Measurements from ENCODE around the gene MARCKSL1. TPM values are rescaled to one million over a fixed set of nuclear protein-coding genes. Genes with fewer than 3 reads are reported as not detected.

Gene MARCKSL1
- total RNA-seq, 4 donors from 2014 or later, result 0.75 to 2.6 (median 1.5) TPM

DNA sequence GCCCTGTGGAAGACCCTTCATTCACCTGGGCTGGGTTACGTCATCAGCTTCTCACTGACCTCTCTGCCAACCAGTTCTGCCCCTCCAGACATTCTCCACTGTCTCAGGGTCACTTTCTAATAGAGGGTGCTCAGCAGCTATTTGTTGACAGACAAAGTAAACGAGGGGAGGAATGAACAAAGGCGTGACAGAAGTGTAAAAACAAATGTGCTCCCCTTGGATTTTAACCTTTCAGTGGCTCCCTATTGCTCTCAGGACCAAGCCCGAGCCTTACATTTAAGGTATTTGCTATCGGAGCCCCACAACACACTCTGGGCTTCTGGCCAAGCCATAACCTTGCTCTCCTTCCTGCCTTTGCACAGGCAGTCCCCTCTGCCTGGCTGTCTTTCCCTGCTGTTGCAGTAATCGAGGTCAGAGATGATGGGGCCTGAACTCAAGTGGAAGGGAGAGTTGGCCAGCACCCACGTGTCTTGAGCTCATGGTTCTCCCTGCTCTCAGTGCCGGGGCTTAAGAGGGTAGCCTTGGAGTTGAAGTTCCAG lies 9.3 kb upstream of the MARCKSL1 start:
- intact Hi-C loops (cut with DNase I; ENCODE audit: low total_unique reads), result no loop called here
- no peak for ATAC-seq
- no peak for DNase-seq
- H3K4me1 ChIP-seq, result peaks cover 0 to 3% of the 10 kb centered on the region in 2 donors
- no peak overlapping the region for H3K27ac ChIP-seq
- no peaks in the 10 kb centered on the region for H3K9me3 ChIP-seq
- no peak overlapping the region for H3K4me3 ChIP-seq
- in situ Hi-C loops (cut with MboI; ENCODE audit: low sequenced_read_pairs in 4 of 4), result no loop called here
- TF ChIP-seq, protein P1, sequence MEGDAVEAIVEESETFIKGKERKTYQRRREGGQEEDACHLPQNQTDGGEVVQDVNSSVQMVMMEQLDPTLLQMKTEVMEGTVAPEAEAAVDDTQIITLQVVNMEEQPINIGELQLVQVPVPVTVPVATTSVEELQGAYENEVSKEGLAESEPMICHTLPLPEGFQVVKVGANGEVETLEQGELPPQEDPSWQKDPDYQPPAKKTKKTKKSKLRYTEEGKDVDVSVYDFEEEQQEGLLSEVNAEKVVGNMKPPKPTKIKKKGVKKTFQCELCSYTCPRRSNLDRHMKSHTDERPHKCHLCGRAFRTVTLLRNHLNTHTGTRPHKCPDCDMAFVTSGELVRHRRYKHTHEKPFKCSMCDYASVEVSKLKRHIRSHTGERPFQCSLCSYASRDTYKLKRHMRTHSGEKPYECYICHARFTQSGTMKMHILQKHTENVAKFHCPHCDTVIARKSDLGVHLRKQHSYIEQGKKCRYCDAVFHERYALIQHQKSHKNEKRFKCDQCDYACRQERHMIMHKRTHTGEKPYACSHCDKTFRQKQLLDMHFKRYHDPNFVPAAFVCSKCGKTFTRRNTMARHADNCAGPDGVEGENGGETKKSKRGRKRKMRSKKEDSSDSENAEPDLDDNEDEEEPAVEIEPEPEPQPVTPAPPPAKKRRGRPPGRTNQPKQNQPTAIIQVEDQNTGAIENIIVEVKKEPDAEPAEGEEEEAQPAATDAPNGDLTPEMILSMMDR (IDR thresholded peaks at IDR 0.05 in 4 of 5, conservative IDR thresholded peaks at IDR 0.05 in 1 of 5), result no peak
- TF ChIP-seq POLR2A (IDR thresholded peaks at IDR 0.05), result no peak
- no peaks in the 10 kb centered on the region for H3K27me3 ChIP-seq
- H3K36me3 ChIP-seq, result no peaks in the 10 kb centered on the region

- TF ChIP-seq, protein P1 (IDR thresholded peaks at IDR 0.05 in 4 of 5, conservative IDR thresholded peaks at IDR 0.05 in 1 of 5), result no peak
- no peak for TF ChIP-seq POLR2A (IDR thresholded peaks at IDR 0.05)
- ATAC-seq (no peak), DNase-seq (no peak)
- Histone ChIP-seq H3K27me3 (no peaks in the 10 kb centered on the region), H3K4me3 (no peak overlapping the region), H3K36me3 (no peaks in the 10 kb centered on the region), H3K9me3 (no peaks in the 10 kb centered on the region), H3K27ac (no peak overlapping the region), H3K4me1 (peaks cover 0 to 3% of the 10 kb centered on the region in 2 donors)
- in situ Hi-C loops (cut with MboI; ENCODE audit: low sequenced_read_pairs in 4 of 4) (no loop called here), intact Hi-C loops (cut with DNase I; ENCODE audit: low total_unique reads) (no loop called here)
Observed at GRCh38 chr1:32342704-32343103, 6.7 kb upstream of the MARCKSL1 start.

- Histone ChIP-seq H3K4me3 (no peak overlapping the region), H3K9me3 (no peaks in the 10 kb centered on the region), H3K27ac (no peak overlapping the region), H3K36me3 (no peaks in the 10 kb centered on the region), H3K4me1 (peaks cover 0 to 4% of the 10 kb centered on the region in 2 donors), H3K27me3 (no peaks in the 10 kb centered on the region)
- in situ Hi-C loops (cut with MboI; ENCODE audit: low sequenced_read_pairs in 4 of 4) (no loop called here), intact Hi-C loops (cut with DNase I; ENCODE audit: low total_unique reads) (no loop called here)
- TF ChIP-seq, protein P1 (IDR thresholded peaks at IDR 0.05 in 4 of 5, conservative IDR thresholded peaks at IDR 0.05 in 1 of 5), result no peak
- TF ChIP-seq POLR2A (IDR thresholded peaks at IDR 0.05), result no peak
- DNase-seq (no peak), ATAC-seq (no peak)
Observed at GRCh38 chr1:32341971-32342370, 5.9 kb upstream of the MARCKSL1 start.

DNA sequence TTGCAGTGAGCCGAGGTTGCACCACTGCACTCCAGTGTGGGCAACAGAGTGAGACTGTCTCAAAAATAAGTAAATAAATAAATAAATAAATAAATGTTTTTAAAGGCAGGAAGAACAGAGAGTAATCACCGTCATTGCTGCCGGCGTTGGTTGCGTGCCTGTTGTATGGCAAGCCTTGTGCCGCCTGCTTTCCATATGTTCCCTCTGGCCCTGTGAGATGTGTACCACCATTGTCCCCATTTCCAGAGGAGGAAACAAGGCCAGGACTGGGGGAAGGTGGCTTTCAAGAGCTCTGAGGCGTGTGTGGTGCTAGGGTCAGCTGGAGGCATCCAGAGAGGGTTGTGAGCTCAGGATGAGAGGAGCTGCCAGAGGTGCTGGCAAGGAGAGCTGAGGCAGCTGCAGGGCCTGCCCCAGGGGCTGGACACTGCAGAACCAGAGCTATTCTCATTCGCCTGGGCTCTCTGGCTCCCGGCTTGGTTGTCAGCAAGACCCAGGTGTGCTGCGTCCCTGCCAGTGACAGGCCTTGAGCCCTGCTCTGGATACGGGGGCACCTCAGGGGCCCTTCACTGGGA lies 5.2 kb upstream of the MARCKSL1 start:
- TF ChIP-seq, protein P1 (IDR thresholded peaks at IDR 0.05 in 4 of 5, conservative IDR thresholded peaks at IDR 0.05 in 1 of 5), result no peak
- TF ChIP-seq POLR2A (IDR thresholded peaks at IDR 0.05), result no peak
- Histone ChIP-seq H3K4me3 (no peak overlapping the region), H3K27ac (no peak overlapping the region), H3K9me3 (no peaks in the 10 kb centered on the region), H3K27me3 (no peaks in the 10 kb centered on the region), H3K36me3 (no peaks in the 10 kb centered on the region), H3K4me1 (peaks cover 2 to 9% of the 10 kb centered on the region in 2 donors)
- DNase-seq (no peak), ATAC-seq (no peak)
- intact Hi-C loops (cut with DNase I; ENCODE audit: low total_unique reads) (no loop called here), in situ Hi-C loops (cut with MboI; ENCODE audit: low sequenced_read_pairs in 4 of 4) (no loop called here)

Measured in gastrocnemius medialis (tissue), 4 donors.